Heart left ventricle (tissue), 13 donors: ENCODE measurements around the gene RAVER2.

Experiments used
- POLR2A ChIP-seq, 2 donors: fragments of 450-650 bp; IDR thresholded peaks; one replicate each; pipeline ENCODE4 v1.6.1; 2017; ENCODE audit warnings: antibody characterized with exemption in 2 of 2, mild to moderate bottlenecking in 2 of 2, moderate library complexity in 2 of 2
- TF ChIP-seq, protein P1 (sequence below), 12 donors: fragments of 200-600 bp; sonication (generic) in 4 of 12; IDR thresholded peaks; one replicate each; pipeline versions ENCODE4 v1.5.0 to v1.8.0; 2018 to 2022; ENCODE audit warnings: antibody characterized with exemption in 12 of 12, mild to moderate bottlenecking in 5 of 12
- donor health status: ischemic (EF 13 %, LVEDD 7.1; RV severe dilation, severe dysfunction).
- donor health status: DM: no; HTN: yes; CAD: no.
- donor health status: DM: no; HTN: no; CAD: no.
- donor health status: ischemic (EF 25% LVEDD 6.9; RV normal size, moderate dysfunction).
- donor health status: ischemic (EF 25% LVEDD 5.7; RV mildly dilated, moderate dysfunction).
- donor health status: ischemic (EF 35%, LVEDD 5.7; RV mildly dilated, moderate dysfunction).
- donor health status: nonischemic (EF 11% LVEDD 7.7; RV severe dilation, severe dysfunction).
- donor health status: DM: yes; HTN: yes; CAD: no.
- donor health status: PGD.
- donor health status: ischemic (EF 29% LVEDD 5.4; RV normal size, mild dysfunction).
- donor health status: nonischemic (EF 23%, LVEDD 6.1; RV moderate dilation, normal function).

DNA sequence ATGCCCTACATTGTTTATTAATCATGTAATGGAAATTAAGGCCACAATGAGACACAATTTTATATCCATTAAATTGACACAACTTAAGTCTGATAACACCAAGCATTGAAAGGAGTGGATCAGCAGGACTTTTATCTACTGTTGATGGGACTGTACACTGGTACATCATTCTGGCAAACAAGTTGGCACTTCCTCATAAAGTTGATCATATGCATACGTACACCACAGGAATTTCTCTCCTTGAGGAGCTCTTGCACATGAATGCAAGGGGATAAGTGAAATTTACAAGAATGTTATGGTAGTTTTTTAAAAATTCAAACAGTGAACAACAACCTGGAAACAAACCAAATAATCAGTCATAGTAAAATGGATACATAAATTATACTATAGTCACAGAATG lies 20.1 kb downstream of the RAVER2 start:
- TF ChIP-seq, protein P1, sequence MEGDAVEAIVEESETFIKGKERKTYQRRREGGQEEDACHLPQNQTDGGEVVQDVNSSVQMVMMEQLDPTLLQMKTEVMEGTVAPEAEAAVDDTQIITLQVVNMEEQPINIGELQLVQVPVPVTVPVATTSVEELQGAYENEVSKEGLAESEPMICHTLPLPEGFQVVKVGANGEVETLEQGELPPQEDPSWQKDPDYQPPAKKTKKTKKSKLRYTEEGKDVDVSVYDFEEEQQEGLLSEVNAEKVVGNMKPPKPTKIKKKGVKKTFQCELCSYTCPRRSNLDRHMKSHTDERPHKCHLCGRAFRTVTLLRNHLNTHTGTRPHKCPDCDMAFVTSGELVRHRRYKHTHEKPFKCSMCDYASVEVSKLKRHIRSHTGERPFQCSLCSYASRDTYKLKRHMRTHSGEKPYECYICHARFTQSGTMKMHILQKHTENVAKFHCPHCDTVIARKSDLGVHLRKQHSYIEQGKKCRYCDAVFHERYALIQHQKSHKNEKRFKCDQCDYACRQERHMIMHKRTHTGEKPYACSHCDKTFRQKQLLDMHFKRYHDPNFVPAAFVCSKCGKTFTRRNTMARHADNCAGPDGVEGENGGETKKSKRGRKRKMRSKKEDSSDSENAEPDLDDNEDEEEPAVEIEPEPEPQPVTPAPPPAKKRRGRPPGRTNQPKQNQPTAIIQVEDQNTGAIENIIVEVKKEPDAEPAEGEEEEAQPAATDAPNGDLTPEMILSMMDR (IDR thresholded peaks at IDR 0.05): no peak
- TF ChIP-seq POLR2A (IDR thresholded peaks at IDR 0.05): no peak
